GM20431 (cell line): ENCODE measurements around the gene MMP28.

Experiments
- in situ Hi-C: fragments of 300-500 bp; cut with MseI, MboI; formaldehyde crosslinking; loops from one replicate; pipeline ENCODE4 v1.15.0; 2020; ENCODE audit warnings: low sequenced_read_pairs; ENCODE audit not compliant: unreplicated experiment

Gene MMP28

DNA sequence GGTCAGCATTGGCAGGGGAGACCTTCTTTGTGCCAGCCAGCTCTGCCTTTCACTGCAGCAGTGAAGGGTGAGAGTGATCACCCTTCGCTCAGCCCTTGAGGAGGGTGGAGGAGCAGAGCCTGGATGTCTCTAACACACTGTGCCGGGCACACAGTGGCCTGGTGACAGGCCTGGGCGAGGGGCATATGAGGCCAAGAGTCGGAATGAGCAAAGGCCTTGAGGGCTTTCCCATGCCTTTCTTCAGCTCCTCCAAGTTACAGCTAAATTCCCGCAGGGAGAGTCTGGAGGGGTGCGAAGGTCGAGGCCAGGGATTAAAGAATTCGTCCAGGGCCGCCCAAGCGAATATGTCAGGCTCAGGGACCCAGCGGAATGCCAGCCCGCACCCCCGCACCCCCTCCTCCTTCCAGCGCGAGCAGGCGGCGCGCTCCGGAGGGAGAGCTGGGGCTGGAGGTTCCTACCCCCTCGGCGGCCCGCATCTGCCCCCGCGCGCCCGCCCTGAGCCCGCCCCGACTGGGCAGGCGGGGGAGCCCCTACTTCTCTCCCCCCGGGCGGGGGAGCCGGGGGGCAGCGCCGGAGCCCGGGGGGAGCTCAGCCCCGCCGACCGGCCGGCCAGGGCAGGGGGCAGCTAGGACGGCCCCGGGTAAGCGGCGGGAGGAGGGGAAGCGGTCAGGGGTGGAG is 64.1 kb downstream of the MMP28 start, which contains the start of gene RASL10B:
Gene RASL10B (plus strand): TSS at position 401 of the 678 bp plus-strand sequence. CDS start 3,546 bp downstream, outside the sequence.
- in situ Hi-C loops: loop anchor here (25.0 kb wide), 2 partner anchors 419 to 569 kb away; no protein-coding TSS in a partner anchor

GRCh38 chr17:35730400-35731005 is 64.9 kb downstream of the MMP28 start:
- in situ Hi-C loops: loop anchor here (25.0 kb wide), 2 partner anchors 418 to 568 kb away; no protein-coding TSS in a partner anchor

- in situ Hi-C loops: loop anchor here (25.0 kb wide), 2 partner anchors 417 to 567 kb away; no protein-coding TSS in a partner anchor
Measured at GRCh38 chr17:35729405-35729833, 66.0 kb downstream of the MMP28 start.

DNA sequence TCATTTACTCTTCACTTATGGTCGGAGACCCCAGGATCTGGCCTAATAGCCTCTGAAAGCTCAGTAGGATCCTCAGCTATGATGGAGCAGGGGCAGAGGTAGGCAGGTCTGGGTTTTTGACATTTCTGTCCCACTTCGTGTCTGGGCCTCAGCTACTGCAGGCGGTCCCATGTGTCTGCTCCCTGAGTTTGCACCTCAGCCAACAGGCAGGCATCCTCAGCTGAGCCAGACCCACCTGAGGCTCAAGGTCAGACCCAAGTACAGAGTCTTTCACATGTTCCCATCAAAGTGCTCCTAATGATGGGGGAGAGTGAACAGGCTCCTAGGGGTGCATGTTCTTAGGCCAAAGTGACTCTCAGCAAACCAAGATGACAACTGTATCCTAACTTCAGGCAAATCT is 66.9 kb downstream of the MMP28 start:
- in situ Hi-C loops: loop anchor here (25.0 kb wide), 2 partner anchors 416 to 566 kb away; no protein-coding TSS in a partner anchor

GRCh38 chr17:35727635-35728034 is 67.8 kb downstream of the MMP28 start:
- in situ Hi-C loops: loop anchor here (25.0 kb wide), 2 partner anchors 415 to 565 kb away; no protein-coding TSS in a partner anchor

DNA sequence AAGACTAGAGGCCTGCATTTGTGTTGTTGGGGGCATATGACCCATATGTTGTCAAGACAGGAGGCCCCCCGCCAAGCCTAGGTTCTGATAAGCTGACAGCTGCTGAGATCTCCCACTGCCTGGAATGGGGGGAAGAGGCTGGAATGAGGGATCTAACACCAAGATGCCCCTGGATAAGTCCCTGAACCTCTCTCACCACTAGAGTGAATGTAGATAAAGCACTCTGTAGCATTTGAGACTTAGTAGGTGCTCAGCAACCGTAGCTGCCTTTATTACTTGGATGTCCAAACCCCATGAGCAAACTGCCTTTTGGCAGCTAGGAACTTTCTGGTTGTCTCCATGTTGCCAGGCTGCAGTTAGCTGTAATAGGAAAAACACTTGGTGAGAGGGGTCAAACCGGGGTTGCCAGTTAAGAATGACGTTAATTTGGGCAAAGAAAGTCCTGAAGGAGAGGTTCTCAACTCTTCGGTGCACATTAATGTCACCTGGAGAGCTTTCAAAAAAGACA is 68.4 kb downstream of the MMP28 start:
- in situ Hi-C loops: loop anchor here (25.0 kb wide), 2 partner anchors 415 to 565 kb away; no protein-coding TSS in a partner anchor

DNA sequence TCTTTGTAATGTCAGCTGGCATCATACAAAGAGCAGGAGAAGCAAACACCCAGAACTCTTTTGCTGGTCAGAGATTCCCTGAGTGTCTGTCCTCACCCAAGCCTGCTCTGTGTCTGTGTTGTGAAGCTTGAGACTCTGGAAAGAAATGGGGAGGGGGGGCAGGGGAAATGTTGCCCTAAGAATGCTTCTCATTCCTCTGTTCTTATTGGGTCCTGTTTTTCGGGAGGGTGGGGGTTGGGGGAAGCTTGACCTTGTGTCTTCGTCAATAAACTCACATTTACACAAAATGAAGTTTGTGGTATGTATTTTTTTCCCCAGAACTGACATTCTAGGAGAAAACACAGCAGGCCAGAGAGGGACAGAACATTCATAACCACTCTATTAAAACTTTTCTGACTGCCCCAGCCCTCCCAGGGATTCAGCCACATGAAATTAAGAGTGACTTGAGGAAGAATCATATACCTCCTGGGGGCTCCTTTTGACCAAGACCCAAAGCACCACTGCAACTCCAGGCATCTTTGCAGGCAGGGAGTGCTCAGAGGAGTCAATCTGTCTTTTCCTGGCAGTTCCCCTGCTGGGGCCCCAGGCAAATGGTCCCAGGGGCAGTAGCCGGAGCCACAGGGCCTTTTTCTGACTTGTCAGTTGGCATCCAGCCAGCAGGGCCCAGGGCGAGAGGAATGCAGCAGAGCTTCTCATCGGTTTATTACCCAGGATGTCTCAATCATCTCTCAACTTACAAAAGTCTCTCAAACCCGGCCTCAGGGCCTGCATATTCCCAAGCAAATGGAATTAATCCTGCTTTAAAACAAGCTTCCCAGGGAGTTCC is 69.1 kb downstream of the MMP28 start:
- in situ Hi-C loops: loop anchor here (25.0 kb wide), 2 partner anchors 414 to 564 kb away; no protein-coding TSS in a partner anchor

- in situ Hi-C loops: loop anchor here (25.0 kb wide), 2 partner anchors 413 to 563 kb away; no protein-coding TSS in a partner anchor
Measured at GRCh38 chr17:35725802-35726126, 69.7 kb downstream of the MMP28 start.

DNA sequence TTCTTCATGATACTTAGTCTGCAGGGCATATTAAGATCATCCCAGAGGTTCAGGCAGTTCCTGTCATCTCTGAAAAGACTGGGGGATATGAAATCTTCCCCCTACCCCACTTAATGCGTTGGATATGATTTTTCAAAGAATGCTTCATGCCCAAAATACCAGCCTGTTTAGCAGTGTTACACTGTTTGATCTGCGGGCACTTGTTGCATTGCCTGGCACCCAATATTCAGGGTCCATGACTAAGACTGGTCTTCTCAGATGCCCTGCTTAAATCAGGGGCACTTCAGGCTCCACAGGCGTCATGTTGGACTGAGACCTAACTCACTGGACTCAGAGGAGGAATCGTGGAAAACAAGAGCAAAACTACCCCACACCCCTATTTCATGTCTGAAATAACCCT is 70.4 kb downstream of the MMP28 start:
- in situ Hi-C loops: loop anchor here (25.0 kb wide), 2 partner anchors 413 to 563 kb away; no protein-coding TSS in a partner anchor

GRCh38 chr17:35723735-35724134 is 71.7 kb downstream of the MMP28 start:
- in situ Hi-C loops: no loop called here

- in situ Hi-C loops: no loop called here
Measured at GRCh38 chr17:35717475-35717874, 78.0 kb downstream of the MMP28 start.

DNA sequence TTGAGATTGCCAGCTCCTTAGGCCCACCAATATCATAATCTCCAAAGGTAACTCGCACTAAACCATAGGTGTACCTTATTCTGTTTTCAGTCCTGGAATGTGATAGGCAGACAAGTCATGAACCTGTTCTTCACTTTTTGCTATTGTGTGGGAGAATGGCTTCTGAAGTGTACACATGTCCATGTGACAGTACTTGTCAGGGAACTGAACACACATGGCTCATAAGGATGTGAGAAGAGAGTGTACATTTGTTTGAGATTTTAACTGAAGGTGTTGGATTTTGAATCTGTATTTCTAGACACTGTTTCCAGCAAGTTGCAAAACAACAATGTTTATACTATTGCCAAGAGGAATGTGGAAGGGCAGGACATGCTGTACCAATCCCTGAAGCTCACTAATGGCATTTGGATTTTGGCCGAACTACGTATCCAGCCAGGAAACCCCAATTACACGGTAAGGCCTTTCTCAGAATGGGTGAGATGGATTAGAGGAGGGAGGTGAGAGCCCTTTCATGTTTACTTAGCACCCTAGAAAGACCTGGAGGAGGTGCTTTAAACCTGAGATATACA is 78.5 kb downstream of the MMP28 start:
- in situ Hi-C loops: no loop called here

GRCh38 chr17:35716173-35716572 is 79.3 kb downstream of the MMP28 start:
- in situ Hi-C loops: no loop called here
